OCI-LY3 (cell line): ENCODE results near the gene COX7A2L.

Experiments
- CTCF ChIP-seq: fragments of 200-600, 300-600 bp; sonication (generic); IDR thresholded peaks from 2 replicates; pipeline ENCODE4 v1.5.1; 2014; ENCODE audit warnings: antibody characterized with exemption, low read length, low read depth
- EZH2phosphoT487 ChIP-seq: fragments of 200-600 bp; shearing (Covaris generic); IDR thresholded peaks from 2 replicates; pipeline ENCODE4 v1.6.1; 2018; ENCODE audit warnings: antibody characterized with exemption, mixed run types, low read depth

GRCh38 chr2:42361728-42362283 is 789 bp upstream of the COX7A2L start:
- TF ChIP-seq CTCF (no peak; the same call in 1 of the 2 replicates), EZH2phosphoT487 (no peak)
